ENCODE measurements around the gene CYTH2. TPM values are rescaled to one million over a fixed set of nuclear protein-coding genes. Genes with fewer than 3 reads are reported as not detected.

CYTH2 gene
- polyA plus RNA-seq, 1 of the 3 experiments (the other 2 are of a cell fraction), result 69.5 TPM

- no peak for DNase-seq
- 88% methylated on average over 7 of the region's 7 CpGs for WGBS (ENCODE audit: low lambda C conversion rate)
- Histone ChIP-seq H3K4me1 (ENCODE audit: control insufficient read depth in 1 of 2, insufficient read depth in 2 of 2, low read depth in 1 of 2, low read length in 1 of 2) (peaks cover 0 to 16% of the 10 kb centered on the region in 2 experiments; a peak in 1 of 4 replicates), H3K27ac (ENCODE audit: low read depth in 2 of 2, low read length in 1 of 2) (no peak overlapping the region), H4K20me1 (ENCODE audit: insufficient read depth) (no peaks in the 10 kb centered on the region), H3K4me3 (ENCODE audit: low read depth in 2 of 2, low read length in 1 of 2) (no peak overlapping the region), H3K9ac (no peak overlapping the region), H3K36me3 (replicated peaks in 1 of 2; ENCODE audit: control insufficient read depth in 1 of 2, insufficient read depth in 2 of 2, low read length in 1 of 2) (no peaks in the 10 kb centered on the region), H3K9me2 (no peaks in the 10 kb centered on the region), H3F3A (replicated peaks; ENCODE audit: insufficient read depth) (peaks cover 10% of the 10 kb centered on the region), H3K79me2 (ENCODE audit: insufficient read depth) (no peaks in the 10 kb centered on the region), H3K27me3 (ENCODE audit: insufficient read depth) (no peaks in the 10 kb centered on the region), H3K9me3 (no peaks in the 10 kb centered on the region), H2AFZ (ENCODE audit: low read depth) (no peak overlapping the region), H3K4me2 (no peak overlapping the region)
- TF ChIP-seq FOXJ3 (CRISPR knock-in tag; IDR thresholded peaks at IDR 0.05) (no peak), FOSL2 (IDR thresholded peaks at IDR 0.05; ENCODE audit: borderline replicate concordance, low read depth) (no peak), RAD21 (IDR thresholded peaks at IDR 0.05; ENCODE audit: low read length) (no peak), NFIC (IDR thresholded peaks at IDR 0.05; ENCODE audit: borderline replicate concordance) (no peak), RCOR1 (IDR thresholded peaks at IDR 0.05; ENCODE audit: low read length) (no peak), TCF12 (IDR thresholded peaks at IDR 0.05) (no peak), GABPA (IDR thresholded peaks at IDR 0.05; ENCODE audit: low read depth) (no peak), TEAD4 (IDR thresholded peaks at IDR 0.05; ENCODE audit: borderline replicate concordance, insufficient read depth) (no peak), ELF1 (IDR thresholded peaks at IDR 0.05) (no peak)
- TF ChIP-seq, protein P1, sequence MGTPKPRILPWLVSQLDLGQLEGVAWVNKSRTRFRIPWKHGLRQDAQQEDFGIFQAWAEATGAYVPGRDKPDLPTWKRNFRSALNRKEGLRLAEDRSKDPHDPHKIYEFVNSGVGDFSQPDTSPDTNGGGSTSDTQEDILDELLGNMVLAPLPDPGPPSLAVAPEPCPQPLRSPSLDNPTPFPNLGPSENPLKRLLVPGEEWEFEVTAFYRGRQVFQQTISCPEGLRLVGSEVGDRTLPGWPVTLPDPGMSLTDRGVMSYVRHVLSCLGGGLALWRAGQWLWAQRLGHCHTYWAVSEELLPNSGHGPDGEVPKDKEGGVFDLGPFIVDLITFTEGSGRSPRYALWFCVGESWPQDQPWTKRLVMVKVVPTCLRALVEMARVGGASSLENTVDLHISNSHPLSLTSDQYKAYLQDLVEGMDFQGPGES (IDR thresholded peaks at IDR 0.05; ENCODE audit: low read depth, low read length), result no peak
- ChIA-PET POLR2A (no interaction called here), CTCF (interaction anchor here (0.9 to 8.8 kb wide), 6 partner anchors 14 to 101 kb away, joined by 3 to 142 read pairs (median 4); no protein-coding TSS in a partner anchor)
These were observed 38.8 kb downstream of the CYTH2 start for GRCh38 chr19:48507911-48508439.

DNA sequence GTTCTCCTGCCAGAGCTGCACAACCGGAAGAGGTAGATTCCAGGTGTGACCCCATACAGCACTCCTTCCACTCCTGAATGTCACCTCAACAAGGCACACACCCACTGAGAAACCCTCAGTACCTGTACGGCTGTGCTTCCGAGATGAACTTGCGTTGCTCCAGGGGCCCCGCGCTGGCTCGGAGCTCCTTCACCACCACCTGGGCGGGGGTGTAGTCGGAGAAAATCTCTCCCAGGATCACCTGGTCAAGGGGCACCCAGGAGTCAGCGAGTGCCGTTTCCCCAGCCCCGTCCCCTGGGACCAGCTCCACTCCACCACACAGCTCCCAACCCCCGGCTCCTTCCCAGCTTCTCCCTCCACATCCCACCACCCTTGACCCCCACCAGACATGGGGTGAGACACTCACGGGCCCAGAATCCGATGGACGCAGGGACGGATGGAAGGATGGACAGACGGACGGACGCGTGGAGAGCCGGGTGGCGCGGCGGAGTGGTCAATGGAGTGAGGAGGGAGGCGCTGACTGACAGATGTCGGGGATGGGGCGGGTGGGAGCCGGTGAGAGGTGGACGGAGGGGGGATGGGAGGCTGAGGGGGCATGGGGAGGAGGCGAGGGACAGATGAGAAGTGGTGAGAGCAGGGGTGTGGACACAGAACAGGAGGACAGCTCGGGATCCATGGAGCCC, 39.7 kb downstream of the CYTH2 start:
- H3K9me2 ChIP-seq, result no peaks in the 10 kb centered on the region
- H3K27me3 ChIP-seq (ENCODE audit: insufficient read depth), result no peaks in the 10 kb centered on the region
- no peak overlapping the region for H3K4me3 ChIP-seq (ENCODE audit: low read depth in 2 of 2, low read length in 1 of 2)
- no peak overlapping the region for H3K4me2 ChIP-seq
- H4K20me1 ChIP-seq (ENCODE audit: insufficient read depth), result no peaks in the 10 kb centered on the region
- H3K27ac ChIP-seq (ENCODE audit: low read depth in 2 of 2, low read length in 1 of 2), result no peak overlapping the region
- H3F3A ChIP-seq (replicated peaks; ENCODE audit: insufficient read depth), result peaks cover 11% of the 10 kb centered on the region
- CTCF ChIA-PET, result interaction anchor here (0.9 to 8.8 kb wide), 5 partner anchors 15 to 100 kb away, joined by 3 to 142 read pairs (median 3); no protein-coding TSS in a partner anchor
- POLR2A ChIA-PET, result no interaction called here
- H3K79me2 ChIP-seq (ENCODE audit: insufficient read depth), result no peaks in the 10 kb centered on the region
- no peak overlapping the region for H2AFZ ChIP-seq (ENCODE audit: low read depth)
- H3K9me3 ChIP-seq, result no peaks in the 10 kb centered on the region
- no peak overlapping the region for H3K9ac ChIP-seq
- DNase-seq, result no peak
- WGBS (ENCODE audit: low lambda C conversion rate), result 96% methylated on average over 29 of the region's 32 CpGs
- H3K4me1 ChIP-seq (ENCODE audit: control insufficient read depth in 1 of 2, insufficient read depth in 2 of 2, low read depth in 1 of 2, low read length in 1 of 2), result peaks cover 0 to 19% of the 10 kb centered on the region in 2 experiments; a peak in 1 of 4 replicates
- TF ChIP-seq RCOR1 (IDR thresholded peaks at IDR 0.05; ENCODE audit: low read length) (no peak), JUND (IDR thresholded peaks at IDR 0.05) (no peak), TCF12 (IDR thresholded peaks at IDR 0.05) (no peak), MAX (IDR thresholded peaks at IDR 0.05; ENCODE audit: low read depth) (no peak), SMC3 (IDR thresholded peaks at IDR 0.05; ENCODE audit: low read depth, low read length) (no peak), TAF1 (IDR thresholded peaks at IDR 0.05; ENCODE audit: borderline replicate concordance, low read depth, low read length) (no peak), FOSL2 (IDR thresholded peaks at IDR 0.05; ENCODE audit: borderline replicate concordance, low read depth) (no peak), POLR2AphosphoS5 (IDR thresholded peaks at IDR 0.05; ENCODE audit: low read depth, low read length) (no peak), ELF1 (IDR thresholded peaks at IDR 0.05) (no peak), NRF1 (IDR thresholded peaks at IDR 0.05; ENCODE audit: low read depth, low read length) (no peak), EZH2phosphoT487 (IDR thresholded peaks at IDR 0.05; ENCODE audit: borderline replicate concordance, low read depth) (no peak), MEF2A (IDR thresholded peaks at IDR 0.05; ENCODE audit: borderline replicate concordance, low read depth) (no peak), FOXJ3 (CRISPR knock-in tag; IDR thresholded peaks at IDR 0.05) (no peak), GABPA (IDR thresholded peaks at IDR 0.05; ENCODE audit: low read depth) (no peak), USF1 (IDR thresholded peaks at IDR 0.05; ENCODE audit: borderline replicate concordance, low read depth) (no peak), EP300 (IDR thresholded peaks at IDR 0.05; ENCODE audit: borderline replicate concordance in 1 of 2, low read depth in 1 of 2, low read length in 1 of 2) (no peak), PBX3 (IDR thresholded peaks at IDR 0.05) (no peak)
- TF ChIP-seq, protein P1 (IDR thresholded peaks at IDR 0.05; ENCODE audit: low read depth, low read length), result no peak
- H3K36me3 ChIP-seq (replicated peaks in 1 of 2; ENCODE audit: control insufficient read depth in 1 of 2, insufficient read depth in 2 of 2, low read length in 1 of 2), result no peaks in the 10 kb centered on the region

Measured in SK-N-SH (cell line).